ENCODE results near the gene DNAI1. TPM values are rescaled to one million over a fixed set of nuclear protein-coding genes. Genes with fewer than 3 reads are reported as not detected.

DNAI1 gene
- polyA plus RNA-seq, 4 donors = 0.15 to 3.2 (median 2.0) TPM

Other genes starting within 250 kb of the DNAI1 start
- gene KIF24, start 129.5 kb upstream of the DNAI1 start, polyA plus RNA-seq (ENCODE audit: insufficient read length in 4 of 4) = 1 to 10 TPM; 3.1 to 6.8 (median 5.8) TPM
- gene NUDT2, start 129.2 kb upstream of the DNAI1 start, polyA plus RNA-seq (ENCODE audit: insufficient read length in 4 of 4) = 10 to 100 TPM; 21.0 to 30.3 (median 22.5) TPM
- gene MYORG, start 81.9 kb upstream of the DNAI1 start, polyA plus RNA-seq (ENCODE audit: insufficient read length in 4 of 4) = 1 to 10 TPM; 2.9 to 9.5 (median 7.5) TPM
- gene FAM219A, start 235 bp upstream of the DNAI1 start, polyA plus RNA-seq (ENCODE audit: insufficient read length in 4 of 4) = 10 to 100 TPM; 11.9 to 13.9 (median 12.5) TPM
- 1 to 10 TPM in 3 of 4 donors, under 1 TPM in 1; 0.82 to 3.6 (median 1.7) TPM for gene ENHO, start 64.2 kb downstream of the DNAI1 start, polyA plus RNA-seq (ENCODE audit: insufficient read length in 4 of 4)
- gene CNTFR, start 130.9 kb downstream of the DNAI1 start, polyA plus RNA-seq (ENCODE audit: insufficient read length in 4 of 4) = 10 to 100 TPM; 31.8 to 90.7 (median 49.3) TPM
- gene RPP25L, start 153.3 kb downstream of the DNAI1 start, polyA plus RNA-seq (ENCODE audit: insufficient read length in 4 of 4) = 10 to 100 TPM; 13.1 to 30.3 (median 26.7) TPM
- gene DCTN3, start 161.7 kb downstream of the DNAI1 start, polyA plus RNA-seq (ENCODE audit: insufficient read length in 4 of 4) = 100 to 1,000 TPM in 1 of 4 donors, 10 to 100 TPM in 3; 86.6 to 102 (median 94.2) TPM
- under 1 TPM in 3 of 4 donors, not detected in 1; 0.11 to 0.22 (median 0.17) TPM for gene ARID3C, start 170.3 kb downstream of the DNAI1 start, polyA plus RNA-seq (ENCODE audit: insufficient read length in 4 of 4)
- gene SIGMAR1, start 179.0 kb downstream of the DNAI1 start, polyA plus RNA-seq (ENCODE audit: insufficient read length in 4 of 4) = 10 to 100 TPM; 46.1 to 58.9 (median 49.3) TPM
- 10 to 100 TPM; 58.9 to 81.5 (median 66.0) TPM for gene GALT, start 187.9 kb downstream of the DNAI1 start, polyA plus RNA-seq (ENCODE audit: insufficient read length in 4 of 4)
- gene IL11RA, start 193.4 kb downstream of the DNAI1 start, polyA plus RNA-seq (ENCODE audit: insufficient read length in 4 of 4) = 100 to 1,000 TPM in 1 of 4 donors, 10 to 100 TPM in 3; 50.0 to 138 (median 66.6) TPM
- 1 to 10 TPM in 1 of 4 donors, under 1 TPM in 3; 0.59 to 1.1 (median 0.76) TPM for gene CCL27, start 203.9 kb downstream of the DNAI1 start, polyA plus RNA-seq (ENCODE audit: insufficient read length in 4 of 4)
- gene CCL19, start 232.5 kb downstream of the DNAI1 start, polyA plus RNA-seq (ENCODE audit: insufficient read length in 4 of 4) = under 1 TPM in 2 of 4 donors, not detected in 2; 0.38 to 0.57 TPM